ENCODE measurements around the gene FBXO9.

The FBXO9 gene

DNA sequence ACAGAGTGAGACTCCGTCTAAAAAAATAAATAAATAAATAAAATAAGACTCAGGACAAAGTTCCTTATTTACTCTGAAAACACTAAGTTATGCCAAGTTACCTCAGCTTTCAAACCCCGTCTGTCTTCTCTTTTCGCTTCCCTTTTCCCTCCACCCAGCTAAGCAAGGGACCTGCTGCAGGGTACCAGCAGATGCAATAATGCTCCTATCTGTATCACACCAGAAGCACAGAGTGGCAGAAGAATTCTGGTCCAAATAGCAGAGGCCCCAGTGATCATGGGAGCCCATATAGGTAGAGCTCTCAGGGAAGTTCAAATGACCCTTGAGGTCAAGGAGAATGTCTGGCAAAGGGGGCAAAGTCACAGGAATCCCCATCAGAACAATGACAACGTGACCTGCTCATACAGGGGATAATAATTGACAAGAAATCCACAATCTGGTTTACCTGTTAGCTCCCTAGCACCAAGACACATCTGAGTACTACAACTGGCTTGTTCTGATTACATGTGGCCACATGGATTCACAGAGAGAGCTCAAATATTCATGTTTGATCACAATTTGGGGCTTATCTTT lies 74.7 kb downstream of the FBXO9 start:
- no peak for DNase-seq

DNA sequence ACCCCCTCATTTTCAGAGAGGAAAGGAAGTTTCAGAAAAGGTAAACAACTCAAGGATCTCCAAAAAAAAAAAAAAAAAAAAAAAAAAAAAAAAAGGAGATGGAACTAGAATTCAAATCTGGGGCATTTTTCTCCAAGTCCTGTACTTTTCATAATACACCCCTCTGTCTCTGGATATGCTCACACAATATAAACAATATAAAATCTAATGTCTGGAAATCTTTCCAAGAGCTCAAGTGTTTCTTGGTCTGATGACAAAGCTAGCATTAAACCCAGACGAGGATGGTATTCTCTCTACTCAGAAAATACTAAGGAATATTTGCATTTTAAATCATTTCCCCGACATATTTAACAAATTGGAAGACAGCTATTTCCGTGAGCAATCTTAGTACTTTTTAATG lies 77.6 kb downstream of the FBXO9 start:
- DNase-seq: no peak

DNA sequence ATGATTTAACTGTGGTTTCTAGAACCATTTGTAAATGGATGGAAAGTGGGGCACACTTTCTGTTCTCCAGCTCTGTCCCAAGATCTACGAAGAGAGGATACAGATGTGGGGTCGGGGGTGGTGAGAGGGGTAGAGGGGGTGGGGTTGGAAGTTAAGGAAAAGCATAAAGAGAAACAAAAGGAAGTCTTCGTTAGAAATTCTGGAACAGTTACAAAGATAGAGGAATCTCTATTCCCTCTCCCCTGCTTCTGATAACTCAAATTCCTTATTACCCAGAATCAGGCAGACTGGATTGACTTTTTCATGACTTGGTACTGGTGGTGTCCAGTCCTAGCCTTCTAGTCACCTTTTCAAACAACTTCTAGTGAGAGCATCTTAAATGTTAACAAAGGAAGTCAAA lies 78.5 kb downstream of the FBXO9 start:
- no peak for DNase-seq

DNA sequence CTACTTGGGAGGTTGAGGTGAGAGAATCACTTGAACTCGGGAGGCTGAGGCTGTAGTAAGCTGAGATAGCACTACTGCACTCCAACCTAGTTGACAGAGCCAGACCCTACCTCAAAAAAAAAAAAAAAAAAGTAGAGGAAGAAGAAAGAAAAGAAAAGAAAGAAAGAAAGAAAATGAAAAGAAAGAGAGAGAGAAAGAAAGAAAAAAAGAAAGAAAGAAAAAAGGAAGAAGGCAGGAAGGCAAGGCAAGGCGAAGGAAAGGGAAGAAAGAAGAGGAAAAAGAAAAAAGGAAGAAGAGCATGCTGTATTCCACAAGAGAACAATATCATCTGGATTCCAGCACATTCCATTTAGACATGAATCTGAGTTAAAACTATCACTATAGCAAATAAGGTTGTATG lies 79.6 kb downstream of the FBXO9 start:
- no peak for DNase-seq

DNA sequence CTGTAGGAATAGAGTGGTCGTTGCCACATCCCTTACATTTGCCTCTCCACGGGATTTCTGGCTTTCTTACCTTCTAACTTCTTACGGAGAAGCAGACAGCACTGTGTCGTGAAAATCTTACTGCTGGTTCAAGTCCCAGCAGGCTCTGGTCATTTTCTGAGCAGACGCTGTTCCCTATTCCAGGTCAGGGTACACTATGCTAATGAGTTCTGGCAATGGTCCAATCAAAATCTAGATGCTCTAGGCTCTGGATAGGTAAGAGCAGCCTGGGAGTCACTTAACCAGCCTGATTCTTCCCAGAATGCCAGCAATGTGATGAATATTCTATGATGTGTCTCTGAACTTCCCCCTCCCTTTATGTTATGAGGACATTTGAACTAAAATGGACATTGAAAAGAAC lies 83.5 kb downstream of the FBXO9 start, which contains the start of gene GCM1:
TSS of gene GCM1 (minus strand) at position 158 of the 400 bp plus-strand sequence. CDS start 3,209 bp downstream, outside the sequence.
- no peak for DNase-seq

Measured in CD4-positive, alpha-beta T cell treated with Interferon alpha-2 for 1 hour (primary cell).